Measurements from ENCODE around the gene STOML1.
"Not testable (repeated sequence)": the region's sequence is repeated elsewhere in the genome, so short reads cannot be mapped to it uniquely, and the experiment has no call there.

STOML1 gene

GRCh38 chr15:73986055-73986775 lies 5.9 kb downstream of the STOML1 start:
- DNase-seq: no peak

- DNase-seq: no peak
Measured at GRCh38 chr15:73985101-73985873, 6.8 kb downstream of the STOML1 start.

GRCh38 chr15:73984208-73984979 lies 7.7 kb downstream of the STOML1 start:
- no peak for DNase-seq

- DNase-seq: no peak
Measured at GRCh38 chr15:73983773-73984172, 8.3 kb downstream of the STOML1 start.

GRCh38 chr15:73983211-73983727 lies 8.8 kb downstream of the STOML1 start:
- DNase-seq: no peak

- DNase-seq: peak; percentile 18
Measured at GRCh38 chr15:73982222-73982962, 9.7 kb downstream of the STOML1 start.

GRCh38 chr15:73981761-73982221 lies 10.3 kb downstream of the STOML1 start:
- DNase-seq: no peak

GRCh38 chr15:73979636-73980035 lies 12.5 kb downstream of the STOML1 start:
- no peak for DNase-seq

- no peak for DNase-seq
Measured at GRCh38 chr15:73978896-73979295, 13.2 kb downstream of the STOML1 start.

- DNase-seq: peak; percentile 92
Measured at GRCh38 chr15:73975440-73976125, 16.5 kb downstream of the STOML1 start.

GRCh38 chr15:73973683-73974200 lies 18.4 kb downstream of the STOML1 start:
- DNase-seq: not testable (repeated sequence)

GRCh38 chr15:73972984-73973682 lies 19.0 kb downstream of the STOML1 start:
- DNase-seq: peak; percentile 74

- DNase-seq: no peak
Measured at GRCh38 chr15:73969151-73969759, 22.8 kb downstream of the STOML1 start.

- DNase-seq: no peak
Measured at GRCh38 chr15:73968461-73968860, 23.6 kb downstream of the STOML1 start.

- DNase-seq: peak; percentile 73
Measured at GRCh38 chr15:73965758-73966113, 26.4 kb downstream of the STOML1 start.

GRCh38 chr15:73965094-73965757 lies 26.9 kb downstream of the STOML1 start:
- DNase-seq: no peak

- DNase-seq: peak; percentile 75
Measured at GRCh38 chr15:73964736-73965093, 27.4 kb downstream of the STOML1 start.

- DNase-seq: no peak
Measured at GRCh38 chr15:73962433-73962832, 29.7 kb downstream of the STOML1 start.

- DNase-seq: not testable (repeated sequence)
Measured at GRCh38 chr15:73960472-73961070, 31.5 kb downstream of the STOML1 start.

- no peak for DNase-seq
Measured at GRCh38 chr15:73959801-73960200, 32.3 kb downstream of the STOML1 start.
